ENCODE data around the gene CDYL2. TPM values are rescaled to one million over a fixed set of nuclear protein-coding genes. Genes with fewer than 3 reads are reported as not detected.

The CDYL2 gene
- total and polyA plus RNA-seq, 5 donors from 2014 or later, result 1.2 to 37.6 (median 1.6) TPM

DNA sequence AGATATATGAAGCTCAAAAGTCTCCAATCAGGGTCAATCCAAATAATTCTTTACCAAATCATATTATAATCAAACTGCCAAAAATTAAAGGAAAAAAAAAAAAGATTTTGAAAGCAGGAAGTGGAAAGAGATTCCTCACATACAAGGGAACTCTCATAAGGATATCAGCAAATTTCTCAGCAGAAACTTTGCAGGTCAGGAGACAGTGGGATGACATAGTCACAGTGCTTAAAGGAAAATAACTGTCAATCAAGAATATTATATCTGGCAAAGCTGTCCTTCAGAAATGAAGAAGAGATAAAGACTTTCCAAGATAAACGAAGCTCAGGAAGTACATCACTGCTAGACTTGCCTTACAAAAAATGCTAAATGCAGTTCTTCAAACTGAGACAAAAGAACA is 40.0 kb upstream of the CDYL2 start:
- peaks cover 6 to 10% of the 10 kb centered on the region in 2 experiments for H3K9me3 ChIP-seq (ENCODE audit: control insufficient read depth in 2 of 2, low read length in 2 of 2)

DNA sequence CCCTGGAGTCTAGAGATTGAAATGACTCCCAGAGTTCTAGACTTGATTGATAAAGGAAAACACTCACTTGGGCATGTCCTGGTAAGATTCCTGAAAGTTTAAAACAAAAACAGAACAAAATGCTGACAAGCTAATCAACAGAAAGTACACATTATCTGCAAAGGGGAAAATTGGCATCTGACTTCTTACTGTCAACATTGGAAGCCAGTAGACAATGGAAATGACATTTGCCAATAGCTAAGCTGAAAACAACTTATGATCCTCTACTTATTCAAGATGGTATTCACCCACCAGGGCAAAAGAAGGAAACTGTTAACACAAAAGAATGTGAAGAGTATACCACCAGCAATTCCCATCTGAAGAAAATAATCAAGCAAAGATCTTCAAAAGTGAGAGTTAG is 36.8 kb upstream of the CDYL2 start:
- Histone ChIP-seq H3K4me1 (ENCODE audit: control insufficient read depth, insufficient read depth, low read length, poor library complexity, severe bottlenecking) (no peaks in the 10 kb centered on the region), H3K9me3 (ENCODE audit: control insufficient read depth in 2 of 2, low read length in 2 of 2) (peaks cover 6 to 10% of the 10 kb centered on the region in 2 experiments), H3K36me3 (ENCODE audit: control insufficient read depth, insufficient read depth, low read length) (no peaks in the 10 kb centered on the region), H3K4me3 (ENCODE audit: low read depth, low read length) (no peak overlapping the region), H3K27me3 (ENCODE audit: control insufficient read depth, insufficient read depth, low read length) (peaks cover 5% of the 10 kb centered on the region), H3K27ac (ENCODE audit: insufficient read depth, low read length, poor library complexity, severe bottlenecking) (no peak overlapping the region)
- Mint-ChIP-seq H3K36me3 (no peaks in the 10 kb centered on the region), H3K9me3 (peaks cover 2 to 27% (median 12%) of the 10 kb centered on the region in 7 donors), H3K27me3 (peaks cover 59% of the 10 kb centered on the region), H3K4me1 (no peaks in the 10 kb centered on the region), H3K27ac (no peak overlapping the region), H3K4me3 (no peak overlapping the region)
- DNase-seq (no peak), ATAC-seq (ENCODE audit: low read depth in 2 of 2) (no peak)

More for the DNA sequence above, 40.0 kb upstream of the CDYL2 start:
- H3K9me3 Mint-ChIP-seq, result peaks cover 1 to 27% (median 13%) of the 10 kb centered on the region in 7 donors
- H3K4me3 Mint-ChIP-seq, result no peak overlapping the region
- Histone ChIP-seq H3K27ac (ENCODE audit: insufficient read depth, low read length, poor library complexity, severe bottlenecking) (no peak overlapping the region), H3K4me1 (ENCODE audit: control insufficient read depth, insufficient read depth, low read length, poor library complexity, severe bottlenecking) (no peaks in the 10 kb centered on the region), H3K27me3 (ENCODE audit: control insufficient read depth, insufficient read depth, low read length) (peaks cover 5% of the 10 kb centered on the region), H3K4me3 (ENCODE audit: low read depth, low read length) (no peak overlapping the region), H3K36me3 (ENCODE audit: control insufficient read depth, insufficient read depth, low read length) (no peaks in the 10 kb centered on the region)
- H3K27ac Mint-ChIP-seq, result no peak overlapping the region
- DNase-seq, result no peak
- no peaks in the 10 kb centered on the region for H3K36me3 Mint-ChIP-seq
- peaks cover 0 to 2% (median 0%) of the 10 kb centered on the region in 4 donors for H3K4me1 Mint-ChIP-seq
- no peak for ATAC-seq (ENCODE audit: low read depth in 2 of 2)
- peaks cover 43% of the 10 kb centered on the region for H3K27me3 Mint-ChIP-seq

DNA sequence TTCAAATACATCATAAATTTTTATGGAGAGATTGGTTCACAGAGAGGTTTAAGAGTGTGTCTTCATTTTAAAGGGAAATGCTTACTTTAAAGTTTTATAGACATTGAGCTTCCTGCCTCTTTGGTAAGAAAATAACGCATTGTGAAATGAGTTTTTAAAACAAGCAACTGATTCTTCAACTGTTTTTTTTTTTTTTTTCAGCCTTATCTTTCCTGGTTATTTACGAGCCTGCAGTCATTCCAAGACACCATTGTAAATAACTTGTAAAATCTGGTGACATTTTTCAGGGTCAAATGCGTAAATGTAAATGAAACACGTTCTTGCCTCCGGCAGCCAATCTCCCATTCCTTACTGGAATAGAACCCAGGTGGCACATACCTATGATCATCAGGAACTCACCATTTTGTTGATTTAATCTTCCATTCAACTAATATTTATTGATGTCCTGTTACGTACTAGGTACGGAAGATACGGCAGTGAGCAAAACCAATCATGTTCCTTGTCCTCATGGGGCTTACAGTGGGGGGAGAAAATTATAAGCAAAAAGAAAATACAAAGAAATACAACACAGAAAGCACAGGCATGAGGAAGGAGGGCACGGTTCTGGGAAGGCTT is 33.2 kb upstream of the CDYL2 start:
- ATAC-seq (ENCODE audit: low read depth in 2 of 2) (no peak), DNase-seq (no peak)
- Histone ChIP-seq H3K27ac (ENCODE audit: insufficient read depth, low read length, poor library complexity, severe bottlenecking) (no peak overlapping the region), H3K36me3 (ENCODE audit: control insufficient read depth, insufficient read depth, low read length) (no peaks in the 10 kb centered on the region), H3K9me3 (ENCODE audit: control insufficient read depth in 2 of 2, low read length in 2 of 2) (no peaks in the 10 kb centered on the region), H3K4me3 (ENCODE audit: low read depth, low read length) (no peak overlapping the region), H3K27me3 (ENCODE audit: control insufficient read depth, insufficient read depth, low read length) (peaks cover 12% of the 10 kb centered on the region), H3K4me1 (ENCODE audit: control insufficient read depth, insufficient read depth, low read length, poor library complexity, severe bottlenecking) (no peaks in the 10 kb centered on the region)
- peaks cover 1 to 16% (median 7%) of the 10 kb centered on the region in 7 donors for H3K9me3 Mint-ChIP-seq
- peaks cover 66% of the 10 kb centered on the region for H3K27me3 Mint-ChIP-seq
- no peaks in the 10 kb centered on the region for H3K36me3 Mint-ChIP-seq
- H3K4me3 Mint-ChIP-seq, result no peak overlapping the region
- H3K27ac Mint-ChIP-seq, result no peak overlapping the region
- H3K4me1 Mint-ChIP-seq, result no peaks in the 10 kb centered on the region

DNA sequence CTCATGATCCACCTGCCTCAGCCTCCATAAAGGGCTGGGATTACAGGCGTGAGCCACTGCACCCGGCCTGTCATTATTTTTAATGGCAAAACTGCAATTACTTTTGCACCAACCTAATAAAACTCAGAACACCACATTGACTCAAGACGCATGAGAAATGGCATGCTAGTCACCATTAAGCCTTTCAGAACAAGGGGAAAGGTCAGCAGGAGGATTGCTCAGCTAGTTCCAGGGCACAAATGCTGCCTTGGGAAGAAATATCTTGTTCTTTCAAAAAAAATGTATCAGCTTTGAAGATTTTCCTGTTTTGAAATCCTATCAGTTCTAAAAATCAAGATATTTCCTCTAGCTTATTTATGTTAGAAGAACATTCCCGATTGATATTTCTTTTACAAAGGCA is 32.4 kb upstream of the CDYL2 start:
- Mint-ChIP-seq H3K9me3 (peaks cover 1 to 12% (median 4%) of the 10 kb centered on the region in 7 donors), H3K27ac (no peak overlapping the region), H3K36me3 (no peaks in the 10 kb centered on the region), H3K27me3 (peaks cover 62% of the 10 kb centered on the region), H3K4me1 (no peaks in the 10 kb centered on the region), H3K4me3 (no peak overlapping the region)
- DNase-seq (no peak), ATAC-seq (ENCODE audit: low read depth in 2 of 2) (no peak)
- Histone ChIP-seq H3K36me3 (ENCODE audit: control insufficient read depth, insufficient read depth, low read length) (no peaks in the 10 kb centered on the region), H3K4me1 (ENCODE audit: control insufficient read depth, insufficient read depth, low read length, poor library complexity, severe bottlenecking) (no peaks in the 10 kb centered on the region), H3K27me3 (ENCODE audit: control insufficient read depth, insufficient read depth, low read length) (peaks cover 12% of the 10 kb centered on the region), H3K4me3 (ENCODE audit: low read depth, low read length) (no peak overlapping the region), H3K9me3 (ENCODE audit: control insufficient read depth in 2 of 2, low read length in 2 of 2) (no peaks in the 10 kb centered on the region), H3K27ac (ENCODE audit: insufficient read depth, low read length, poor library complexity, severe bottlenecking) (no peak overlapping the region)

DNA sequence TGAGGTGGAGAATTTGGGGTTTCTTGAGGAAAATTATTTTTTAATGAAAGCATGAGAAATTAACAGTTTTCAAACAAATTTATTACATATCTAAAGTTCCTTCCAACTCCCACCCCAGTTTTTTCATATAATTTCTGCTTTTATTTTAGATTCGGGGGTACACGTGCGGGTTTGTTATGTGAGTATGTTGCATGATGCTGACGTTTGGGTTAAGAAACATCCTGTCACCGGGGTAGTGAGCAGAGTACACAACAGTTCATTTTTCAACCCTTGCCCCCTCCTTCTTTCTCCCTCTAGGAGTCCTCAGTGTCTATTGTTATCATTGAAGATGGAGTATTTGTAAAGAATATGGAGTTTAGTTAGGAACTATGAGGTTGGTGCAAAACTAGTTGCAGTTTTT is 31.8 kb upstream of the CDYL2 start:
- H3K27ac Mint-ChIP-seq, result no peak overlapping the region
- peaks cover 0 to 9% (median 4%) of the 10 kb centered on the region in 7 donors for H3K9me3 Mint-ChIP-seq
- Histone ChIP-seq H3K4me3 (ENCODE audit: low read depth, low read length) (no peak overlapping the region), H3K36me3 (ENCODE audit: control insufficient read depth, insufficient read depth, low read length) (no peaks in the 10 kb centered on the region), H3K9me3 (ENCODE audit: control insufficient read depth in 2 of 2, low read length in 2 of 2) (no peaks in the 10 kb centered on the region), H3K27ac (ENCODE audit: insufficient read depth, low read length, poor library complexity, severe bottlenecking) (no peak overlapping the region), H3K4me1 (ENCODE audit: control insufficient read depth, insufficient read depth, low read length, poor library complexity, severe bottlenecking) (no peaks in the 10 kb centered on the region), H3K27me3 (ENCODE audit: control insufficient read depth, insufficient read depth, low read length) (peaks cover 12% of the 10 kb centered on the region)
- DNase-seq (no peak), ATAC-seq (ENCODE audit: low read depth in 2 of 2) (no peak)
- peaks cover 58% of the 10 kb centered on the region for H3K27me3 Mint-ChIP-seq
- H3K4me1 Mint-ChIP-seq, result no peaks in the 10 kb centered on the region
- no peak overlapping the region for H3K4me3 Mint-ChIP-seq
- no peaks in the 10 kb centered on the region for H3K36me3 Mint-ChIP-seq

DNA sequence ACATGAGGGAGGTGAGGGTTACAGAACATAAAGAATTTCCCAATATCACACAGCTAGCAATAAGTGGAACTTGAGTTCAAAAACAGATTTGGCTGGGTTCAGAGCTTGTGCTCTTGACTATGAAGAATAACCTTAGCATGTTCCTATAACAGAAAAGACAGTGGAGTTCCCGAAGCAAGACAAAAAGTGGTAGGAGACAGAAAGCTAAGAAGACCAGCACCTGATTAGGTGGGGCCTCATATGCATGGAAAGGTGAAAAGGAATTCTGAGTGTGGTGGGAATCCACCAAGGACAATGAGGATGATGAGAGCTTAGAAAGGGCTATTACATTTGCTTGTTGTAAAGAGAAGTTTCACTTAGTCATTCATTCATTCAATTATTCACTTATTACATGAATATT is 26.6 kb upstream of the CDYL2 start:
- Mint-ChIP-seq H3K4me1 (no peaks in the 10 kb centered on the region), H3K27me3 (peaks cover 41% of the 10 kb centered on the region), H3K36me3 (no peaks in the 10 kb centered on the region), H3K9me3 (no peaks in the 10 kb centered on the region), H3K4me3 (no peak overlapping the region), H3K27ac (no peak overlapping the region)
- peaks cover 14% of the 10 kb centered on the region for H3K27me3 ChIP-seq (ENCODE audit: control insufficient read depth, insufficient read depth, low read length)
- no peaks in the 10 kb centered on the region for H3K9me3 ChIP-seq (ENCODE audit: control insufficient read depth in 2 of 2, low read length in 2 of 2)
- H3K4me3 ChIP-seq (ENCODE audit: low read depth, low read length), result no peak overlapping the region
- no peak for ATAC-seq (ENCODE audit: low read depth in 2 of 2)
- H3K27ac ChIP-seq (ENCODE audit: insufficient read depth, low read length, poor library complexity, severe bottlenecking), result no peak overlapping the region
- DNase-seq, result no peak
- H3K4me1 ChIP-seq (ENCODE audit: control insufficient read depth, insufficient read depth, low read length, poor library complexity, severe bottlenecking), result no peaks in the 10 kb centered on the region
- no peaks in the 10 kb centered on the region for H3K36me3 ChIP-seq (ENCODE audit: control insufficient read depth, insufficient read depth, low read length)

DNA sequence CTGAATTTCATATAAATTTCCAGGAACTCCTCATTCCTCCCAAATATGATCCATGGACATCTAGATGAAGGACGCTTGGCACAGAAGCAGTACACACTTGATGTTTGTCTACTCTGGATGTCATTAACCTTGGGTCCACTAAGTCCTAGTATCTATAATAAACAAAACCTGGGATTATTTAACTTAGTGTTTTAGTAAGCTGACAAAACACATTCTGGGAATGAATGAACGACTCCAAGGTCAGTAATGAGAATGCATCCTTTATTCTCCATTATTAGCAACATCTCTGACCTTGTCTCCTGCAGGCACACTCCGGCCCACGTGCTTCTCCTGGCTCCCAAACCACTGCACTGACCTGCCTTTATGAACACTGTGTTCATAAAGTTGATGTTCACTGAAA is 24.1 kb upstream of the CDYL2 start:
- H3K4me1 Mint-ChIP-seq, result peaks cover 0 to 2% (median 0%) of the 10 kb centered on the region in 4 donors

DNA sequence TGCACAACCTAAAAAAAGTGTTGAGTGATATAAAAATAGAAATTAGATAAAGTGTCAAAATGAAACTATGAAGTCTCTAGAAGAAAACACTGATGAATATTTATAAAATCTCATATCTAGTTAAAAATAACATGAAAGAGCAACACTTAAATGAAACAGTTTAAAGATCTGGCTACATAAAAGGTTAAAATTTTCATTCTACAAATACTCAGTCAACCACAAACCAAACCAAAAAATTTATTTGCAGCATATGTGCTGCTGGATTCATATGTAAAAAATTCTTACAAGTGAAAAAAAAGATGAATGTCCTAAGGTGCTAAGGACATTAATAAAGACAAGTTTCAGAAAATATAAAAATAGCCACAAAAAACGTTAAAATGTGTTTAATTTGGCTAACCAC is 22.6 kb upstream of the CDYL2 start:
- no peaks in the 10 kb centered on the region for H3K36me3 Mint-ChIP-seq

More for the DNA sequence above, 24.1 kb upstream of the CDYL2 start:
- no peak overlapping the region for H3K27ac ChIP-seq (ENCODE audit: insufficient read depth, low read length, poor library complexity, severe bottlenecking)
- no peaks in the 10 kb centered on the region for H3K36me3 ChIP-seq (ENCODE audit: control insufficient read depth, insufficient read depth, low read length)
- H3K4me3 Mint-ChIP-seq, result no peak overlapping the region
- H3K9me3 Mint-ChIP-seq, result no peaks in the 10 kb centered on the region
- no peak overlapping the region for H3K4me3 ChIP-seq (ENCODE audit: low read depth, low read length)
- peaks cover 7% of the 10 kb centered on the region for H3K27me3 ChIP-seq (ENCODE audit: control insufficient read depth, insufficient read depth, low read length)
- H3K27me3 Mint-ChIP-seq, result peaks cover 23% of the 10 kb centered on the region
- ATAC-seq (ENCODE audit: low read depth in 2 of 2) (no peak), DNase-seq (no peak)
- H3K9me3 ChIP-seq (ENCODE audit: control insufficient read depth in 2 of 2, low read length in 2 of 2), result no peaks in the 10 kb centered on the region
- H3K27ac Mint-ChIP-seq, result no peak overlapping the region
- H3K36me3 Mint-ChIP-seq, result no peaks in the 10 kb centered on the region
- H3K4me1 ChIP-seq (ENCODE audit: control insufficient read depth, insufficient read depth, low read length, poor library complexity, severe bottlenecking), result no peaks in the 10 kb centered on the region

More for the DNA sequence above, 22.6 kb upstream of the CDYL2 start:
- peaks cover 7% of the 10 kb centered on the region for H3K27me3 ChIP-seq (ENCODE audit: control insufficient read depth, insufficient read depth, low read length)
- no peak overlapping the region for H3K27ac ChIP-seq (ENCODE audit: insufficient read depth, low read length, poor library complexity, severe bottlenecking)
- Mint-ChIP-seq H3K4me1 (peaks cover 0 to 2% (median 0%) of the 10 kb centered on the region in 4 donors), H3K9me3 (no peaks in the 10 kb centered on the region), H3K4me3 (no peak overlapping the region), H3K27ac (no peak overlapping the region), H3K27me3 (peaks cover 19% of the 10 kb centered on the region)
- H3K36me3 ChIP-seq (ENCODE audit: control insufficient read depth, insufficient read depth, low read length), result no peaks in the 10 kb centered on the region
- H3K4me1 ChIP-seq (ENCODE audit: control insufficient read depth, insufficient read depth, low read length, poor library complexity, severe bottlenecking), result no peaks in the 10 kb centered on the region
- ATAC-seq (ENCODE audit: low read depth in 2 of 2), result no peak
- DNase-seq, result no peak
- H3K9me3 ChIP-seq (ENCODE audit: control insufficient read depth in 2 of 2, low read length in 2 of 2), result no peaks in the 10 kb centered on the region
- H3K4me3 ChIP-seq (ENCODE audit: low read depth, low read length), result no peak overlapping the region

Measured in CD4-positive, CD25-positive, alpha-beta regulatory T cell (primary cell).